Hematopoietic multipotent progenitor cell treated with erythropoietin and hydrocortisone succinate and interleukin-3 and kit ligand, for 4 days (in vitro differentiated cells): ENCODE measurements around the gene MTR.
"Not testable (repeated sequence)": the region's sequence is repeated elsewhere in the genome, so short reads cannot be mapped to it uniquely, and the experiment has no call there.

Experiments used
- DNase-seq: peaks from one replicate; pipeline ENCODE4 v3.0.0-alpha.2; 2015

Gene MTR

DNA sequence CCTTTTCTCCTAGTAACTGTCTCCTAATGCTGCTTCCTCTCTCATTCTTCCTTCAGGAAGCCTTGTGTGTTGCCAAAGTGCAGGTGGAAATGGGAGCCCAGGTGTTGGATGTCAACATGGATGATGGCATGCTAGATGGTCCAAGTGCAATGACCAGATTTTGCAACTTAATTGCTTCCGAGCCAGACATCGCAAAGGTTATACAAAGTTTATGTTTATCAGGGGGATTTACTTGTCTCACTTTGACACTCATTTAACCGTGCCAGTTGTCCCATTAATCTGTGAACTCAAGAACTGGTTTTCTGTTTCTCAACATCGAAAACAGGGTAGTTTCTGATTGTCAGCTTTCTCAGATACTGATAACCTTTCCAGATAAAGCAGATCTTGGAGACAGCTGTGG lies 40.4 kb downstream of the MTR start:
- DNase-seq = no peak

- peak; percentile 16 for DNase-seq
These were observed 41.1 kb downstream of the MTR start for GRCh38 chr1:236836157-236836556.

DNA sequence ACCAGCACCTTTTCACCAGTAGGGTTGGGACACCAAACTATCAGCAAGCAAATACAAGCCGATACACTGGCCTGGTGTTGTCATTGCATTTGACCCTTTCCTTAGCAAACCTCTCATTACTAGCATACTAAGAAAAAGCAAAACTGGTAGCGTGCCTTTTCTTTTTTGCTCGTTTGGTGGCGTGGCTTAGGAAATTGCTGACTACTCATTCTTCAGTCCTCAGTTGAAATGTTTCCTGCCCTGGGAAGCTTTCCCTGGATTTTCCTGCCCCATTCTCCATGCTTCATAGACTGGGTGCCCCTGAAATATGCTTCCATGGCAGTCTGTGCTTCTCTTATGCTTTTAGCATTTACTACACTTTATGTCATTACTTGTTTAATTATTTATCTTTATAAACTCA lies 42.0 kb downstream of the MTR start:
- no peak for DNase-seq

GRCh38 chr1:236837897-236838296 lies 42.8 kb downstream of the MTR start:
- DNase-seq = no peak

GRCh38 chr1:236841341-236841740 lies 46.2 kb downstream of the MTR start:
- DNase-seq = no peak

DNA sequence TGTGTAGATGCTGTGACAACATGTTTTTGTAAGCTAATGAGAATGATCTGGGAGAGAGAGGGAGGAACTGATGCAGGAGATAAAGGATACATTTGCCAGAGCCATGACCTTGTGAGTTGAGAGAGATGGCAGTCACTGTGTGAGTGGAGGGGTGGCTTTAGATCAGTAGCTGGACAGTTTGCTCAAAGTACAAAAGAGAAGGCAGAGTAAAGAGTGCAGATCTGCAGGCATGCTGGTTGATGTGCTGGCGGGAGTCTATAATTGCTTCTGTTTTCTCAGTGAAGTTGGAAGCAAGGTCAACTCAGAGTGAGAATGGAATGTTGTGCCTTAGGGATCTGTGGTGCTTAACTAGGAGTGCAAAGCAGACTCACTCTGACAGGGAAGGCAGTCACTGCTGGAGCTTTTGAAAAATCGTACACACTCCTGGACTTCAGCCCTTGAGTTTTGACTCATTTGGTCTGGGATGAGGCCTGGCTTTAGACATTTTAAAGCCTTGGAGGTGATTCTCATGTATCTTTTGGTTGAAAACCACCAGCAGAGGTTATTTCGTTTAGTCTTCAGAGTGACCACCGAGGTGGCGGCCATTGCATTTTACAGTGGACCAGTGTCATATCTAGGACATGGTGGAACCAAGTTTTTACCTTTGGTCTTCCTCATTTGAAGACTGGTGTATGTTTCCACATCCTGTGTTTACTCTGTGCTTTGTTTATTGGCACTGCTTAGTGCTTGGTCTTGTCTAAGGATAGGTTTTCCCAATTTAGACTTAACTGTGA lies 49.6 kb downstream of the MTR start:
- DNase-seq = no peak

DNA sequence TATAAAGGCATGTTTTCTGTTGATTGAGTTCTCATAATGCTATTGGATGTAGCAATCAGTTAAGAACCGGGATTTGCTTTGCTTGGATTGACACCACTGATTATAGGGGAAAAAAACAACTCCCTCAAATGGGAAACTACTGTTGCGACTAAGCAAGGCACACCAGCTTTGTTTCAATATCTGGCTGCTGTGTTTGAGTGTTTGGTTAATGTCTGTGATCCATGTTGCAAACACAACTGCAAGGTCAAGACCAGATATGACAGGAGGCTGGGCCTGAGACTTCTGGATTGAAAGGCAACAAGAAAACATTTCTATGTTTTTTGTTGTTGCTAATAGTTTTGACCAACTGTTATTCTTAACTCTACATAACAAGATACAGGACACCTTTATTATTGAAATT lies 50.7 kb downstream of the MTR start:
- DNase-seq = no peak

- no peak for DNase-seq
These were observed 53.3 kb downstream of the MTR start for GRCh38 chr1:236848274-236848923.

DNA sequence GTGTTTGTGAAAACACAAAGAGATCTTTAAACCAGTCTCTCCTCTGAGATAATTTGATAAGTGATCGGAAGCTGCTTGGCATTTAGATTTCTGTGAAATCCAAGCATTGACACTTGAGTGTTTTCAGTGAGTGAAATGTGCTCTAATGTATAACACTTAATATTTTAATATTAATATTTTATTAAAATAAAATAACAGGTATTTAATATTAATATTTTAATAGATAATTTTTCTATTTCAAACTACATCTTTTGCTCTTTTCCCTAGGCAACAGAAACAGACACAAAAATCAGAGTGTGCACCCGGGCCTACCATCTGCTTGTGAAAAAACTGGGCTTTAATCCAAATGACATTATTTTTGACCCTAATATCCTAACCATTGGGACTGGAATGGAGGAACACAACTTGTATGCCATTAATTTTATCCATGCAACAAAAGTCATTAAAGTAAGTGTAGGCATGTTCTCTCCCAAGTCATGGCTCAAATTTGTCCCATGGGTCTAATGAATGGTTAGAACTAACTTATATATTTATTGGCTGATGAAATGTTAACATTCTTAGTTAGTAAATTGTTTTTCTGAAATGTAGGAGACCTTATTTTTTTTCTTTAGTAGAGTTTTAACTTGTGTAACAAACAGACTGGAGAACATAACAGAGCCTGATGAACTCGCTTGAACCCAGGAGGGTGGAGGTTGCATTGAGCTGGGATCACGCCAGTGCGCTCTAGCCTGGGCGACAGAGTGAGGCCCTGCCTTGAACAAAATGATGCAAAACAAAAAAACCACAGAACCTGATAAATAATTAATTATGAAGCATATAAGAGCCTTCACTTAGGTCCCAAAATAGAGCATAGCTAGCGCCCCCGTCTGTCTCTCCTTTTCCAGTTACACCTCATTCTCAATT lies 55.2 kb downstream of the MTR start:
- no peak for DNase-seq

GRCh38 chr1:236851871-236852270 lies 56.8 kb downstream of the MTR start:
- no peak for DNase-seq

DNA sequence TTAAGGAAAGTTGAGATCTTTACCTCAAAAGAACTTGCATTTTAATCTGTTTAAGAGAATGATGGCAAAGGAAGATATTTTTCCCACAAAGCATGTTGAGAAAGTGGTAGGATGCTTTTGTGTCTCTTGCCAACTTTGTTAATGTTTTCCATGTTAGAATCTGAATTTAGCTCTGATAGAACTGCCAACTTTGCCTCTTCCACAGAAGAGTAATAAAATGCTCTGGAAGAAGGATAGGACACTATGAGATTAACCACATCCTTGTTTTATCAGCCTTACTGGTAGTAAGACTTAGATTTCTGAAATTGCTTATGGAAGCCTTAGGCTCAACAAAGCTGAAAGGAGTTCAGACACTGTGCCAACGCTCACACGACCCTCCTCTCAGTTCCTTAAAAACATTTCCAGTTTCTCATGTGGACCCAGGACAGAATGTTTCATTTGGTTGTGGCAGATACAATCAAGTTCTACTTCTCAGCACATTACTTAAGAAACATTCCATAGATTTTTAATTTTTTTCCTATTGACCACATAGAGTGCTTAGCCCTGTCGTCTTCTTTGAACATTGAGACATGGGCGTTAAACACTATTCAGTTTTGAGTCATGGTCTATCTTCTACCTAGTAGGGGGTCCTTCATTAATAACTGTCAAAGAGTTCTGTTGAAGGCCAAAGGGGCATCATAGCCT lies 59.0 kb downstream of the MTR start:
- DNase-seq = no peak

DNA sequence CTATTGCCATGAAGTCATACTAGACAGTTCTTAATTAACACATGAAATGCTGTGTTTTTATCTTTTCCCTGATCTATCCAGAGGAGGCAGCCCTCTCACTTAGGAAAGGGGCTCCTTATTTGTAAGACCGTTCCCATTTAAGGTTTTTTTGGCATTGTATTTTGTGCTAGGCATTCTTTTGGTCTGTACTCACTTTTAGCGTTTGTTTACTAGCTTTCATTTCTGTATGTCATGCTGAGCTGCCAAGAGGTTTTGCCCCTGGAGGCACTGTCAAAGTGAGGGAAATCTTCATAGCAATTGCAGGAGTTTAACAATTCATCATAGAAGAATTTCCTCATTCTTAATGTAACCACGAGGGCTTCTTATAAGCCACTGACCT lies 59.5 kb downstream of the MTR start:
- DNase-seq = no peak

- DNase-seq = not testable (repeated sequence)
These were observed 61.6 kb downstream of the MTR start for GRCh38 chr1:236856649-236857048.

- no peak for DNase-seq
These were observed 63.1 kb downstream of the MTR start for GRCh38 chr1:236858165-236858564.

DNA sequence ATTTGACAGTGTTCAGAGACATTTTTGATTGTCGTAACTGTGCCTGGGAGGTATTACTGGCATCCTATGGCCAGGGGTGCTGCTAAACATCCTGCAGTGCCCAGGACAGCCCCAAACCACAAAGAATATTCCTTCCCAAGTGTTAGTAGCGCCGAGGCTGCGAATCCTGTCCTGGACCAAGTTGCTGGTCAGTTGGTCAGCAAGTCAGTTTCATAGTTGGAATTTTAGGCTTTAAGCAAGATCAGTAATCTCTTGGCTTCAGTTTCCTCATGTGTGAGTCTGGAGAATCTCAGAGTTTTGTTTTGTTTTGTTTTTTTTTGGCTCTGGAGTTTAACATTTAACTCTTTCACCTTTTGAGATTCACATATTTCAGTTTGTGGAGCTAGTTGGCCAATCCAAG lies 65.0 kb downstream of the MTR start:
- DNase-seq = no peak

DNA sequence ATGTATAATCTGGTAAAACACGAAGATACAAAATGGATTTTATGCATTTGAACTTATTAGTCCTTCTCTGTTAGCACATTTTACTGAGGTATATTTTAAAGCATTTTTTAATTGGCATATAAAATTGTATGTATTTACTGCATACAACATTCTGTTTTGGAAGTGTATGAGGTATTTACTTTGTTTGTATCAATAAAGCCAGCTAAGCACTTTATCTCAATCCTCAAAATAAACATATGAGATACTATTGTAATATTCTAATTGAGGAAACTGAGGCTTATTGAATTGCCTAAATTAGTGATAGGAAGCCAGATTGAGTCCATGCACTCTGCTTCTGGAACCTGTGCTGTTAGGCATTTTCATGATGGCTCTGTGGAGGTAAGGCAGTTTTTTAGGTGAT lies 65.6 kb downstream of the MTR start:
- DNase-seq = no peak

GRCh38 chr1:236861560-236862218 lies 66.6 kb downstream of the MTR start:
- DNase-seq = no peak

DNA sequence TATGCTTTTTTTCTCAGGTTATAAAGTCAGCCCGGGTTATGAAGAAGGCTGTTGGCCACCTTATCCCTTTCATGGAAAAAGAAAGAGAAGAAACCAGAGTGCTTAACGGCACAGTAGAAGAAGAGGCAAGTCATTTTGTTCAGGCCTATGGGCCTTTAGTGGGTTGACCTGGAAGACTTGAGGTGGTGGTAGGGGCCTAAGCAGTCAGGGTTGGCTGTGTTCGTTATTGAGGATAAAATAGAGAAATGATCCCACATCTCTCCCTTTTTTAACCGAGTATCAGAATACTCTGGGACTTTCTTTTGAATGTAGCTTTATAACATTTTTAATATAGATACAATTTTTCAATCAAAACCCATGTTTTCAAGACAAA lies 67.1 kb downstream of the MTR start:
- no peak for DNase-seq

GRCh38 chr1:236862615-236863211 lies 67.6 kb downstream of the MTR start:
- DNase-seq = no peak

- DNase-seq = no peak
These were observed 69.1 kb downstream of the MTR start for GRCh38 chr1:236864211-236864610.

GRCh38 chr1:236864996-236865817 lies 70.1 kb downstream of the MTR start:
- DNase-seq = no peak
